Esophagus squamous epithelium (tissue), 5 donors: ENCODE measurements around the gene SERINC3. TPM values are rescaled to one million over a fixed set of nuclear protein-coding genes. Genes with fewer than 3 reads are reported as not detected.
A peak's percentile ranks its signal among the peaks of the same experiment; 100 is the strongest.

ENCODE experiments used
- DNase-seq: peaks from one replicate; lab custom pipeline; 2025; lab: John Stamatoyannopoulos, UW
- H3K27ac ChIP-seq, 4 donors: fragments of 200-600 bp; sonication (generic); one replicate each; pipeline ENCODE4 v1.5.1; 2016 to 2019; ENCODE audit warnings: mild to moderate bottlenecking in 1 of 4
- H3K27me3 ChIP-seq, 4 donors: fragments of 200-600 bp; sonication (generic); 1 replicate in 3 of 4; 2 replicates in 1 of 4; pipeline versions ENCODE4 v1.5.1 to v1.6.0; 2017 to 2021; ENCODE audit warnings: antibody characterized with exemption in 1 of 4
- H3K36me3 ChIP-seq, 3 donors: fragments of 200-600 bp; sonication (generic); one replicate each; pipeline ENCODE4 v1.5.1; 2016 to 2019
- H3K4me1 ChIP-seq, 3 donors: fragments of 200-600 bp; sonication (generic); one replicate each; pipeline ENCODE4 v1.5.1; 2017 to 2019
- H3K4me3 ChIP-seq, 4 donors: fragments of 200-600 bp; sonication (generic); 1 replicate in 3 of 4; 2 replicates in 1 of 4; pipeline ENCODE4 v1.5.1; 2016 to 2019; ENCODE audit warnings: mild to moderate bottlenecking in 2 of 4, moderate library complexity in 1 of 4
- H3K9me3 ChIP-seq, 3 donors: fragments of 200-600 bp; sonication (generic); one replicate each; pipeline ENCODE4 v1.5.1; 2016 to 2019
- POLR2A ChIP-seq, 4 donors: fragments of 450-650 bp; IDR thresholded peaks; one replicate each; pipeline ENCODE4 v1.6.1; 2017; ENCODE audit warnings: antibody characterized with exemption in 4 of 4, mild to moderate bottlenecking in 4 of 4, moderate library complexity in 3 of 4
- WGBS, 2 donors: methylation state at CpG; one replicate each; pipeline ENCODE4 v1.1.5; 2018; 5-methylcytosine and 5-hydroxymethylcytosine counted together
- intact Hi-C: fragments of 100-400 bp; cut with DNase I; formaldehyde crosslinking; loops from one replicate; pipeline ENCODE4 v1.15.0; 2022
- total RNA-seq, 4 donors: library from RNA; depleted of rRNA; stranded (reverse); fragments of >200 nt; gene quantifications; one replicate each; pipeline ENCODE4 v1.1.0, GENCODE V29; 2016
- TF ChIP-seq, protein P1 (sequence below), 6 experiments: fragments of 450-650 bp in 4 of 6; fragments of 200-600 bp in 2 of 6; sonication (generic) in 2 of 6; IDR thresholded peaks; one replicate each; pipeline ENCODE4 v1.5.1; 2016 to 2019; ENCODE audit warnings: antibody characterized with exemption in 6 of 6, mild to moderate bottlenecking in 4 of 6, moderate library complexity in 4 of 6
- donor health status: DM: yes; HTN: yes; CAD: no.

Gene SERINC3
- total RNA-seq, 4 donors from 2014 or later = 41.7 to 83.9 (median 59.4) TPM

DNA sequence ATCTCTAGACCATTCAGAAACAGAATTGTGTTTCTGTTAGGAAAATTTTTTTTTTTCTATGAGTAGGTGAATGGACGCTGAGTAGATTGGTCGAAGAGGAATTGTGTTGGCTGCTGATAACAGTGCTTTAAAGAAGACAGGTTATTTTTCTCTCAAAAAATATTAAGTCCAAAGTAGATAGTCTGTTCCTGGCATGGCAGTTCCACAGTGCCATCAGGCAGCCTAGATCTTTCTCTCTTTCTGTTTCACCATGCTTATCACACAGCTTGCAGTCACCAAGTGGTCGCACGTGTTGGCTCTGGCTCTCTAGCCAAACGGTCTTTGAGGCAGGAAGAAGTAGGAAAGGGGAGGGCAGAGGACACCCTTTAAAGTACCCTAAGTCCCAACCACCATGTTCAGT, 22.4 kb upstream of the SERINC3 start:
- intact Hi-C loops = no loop called here
- peak overlapping the region in 3 of 4 donors; percentile 28 to 62 (median 43) for H3K27ac ChIP-seq
- H3K4me3 ChIP-seq = no peak overlapping the region
- no peaks in the 10 kb centered on the region for H3K36me3 ChIP-seq
- DNase-seq = no peak
- TF ChIP-seq POLR2A (IDR thresholded peaks at IDR 0.05) = no peak
- TF ChIP-seq, protein P1, sequence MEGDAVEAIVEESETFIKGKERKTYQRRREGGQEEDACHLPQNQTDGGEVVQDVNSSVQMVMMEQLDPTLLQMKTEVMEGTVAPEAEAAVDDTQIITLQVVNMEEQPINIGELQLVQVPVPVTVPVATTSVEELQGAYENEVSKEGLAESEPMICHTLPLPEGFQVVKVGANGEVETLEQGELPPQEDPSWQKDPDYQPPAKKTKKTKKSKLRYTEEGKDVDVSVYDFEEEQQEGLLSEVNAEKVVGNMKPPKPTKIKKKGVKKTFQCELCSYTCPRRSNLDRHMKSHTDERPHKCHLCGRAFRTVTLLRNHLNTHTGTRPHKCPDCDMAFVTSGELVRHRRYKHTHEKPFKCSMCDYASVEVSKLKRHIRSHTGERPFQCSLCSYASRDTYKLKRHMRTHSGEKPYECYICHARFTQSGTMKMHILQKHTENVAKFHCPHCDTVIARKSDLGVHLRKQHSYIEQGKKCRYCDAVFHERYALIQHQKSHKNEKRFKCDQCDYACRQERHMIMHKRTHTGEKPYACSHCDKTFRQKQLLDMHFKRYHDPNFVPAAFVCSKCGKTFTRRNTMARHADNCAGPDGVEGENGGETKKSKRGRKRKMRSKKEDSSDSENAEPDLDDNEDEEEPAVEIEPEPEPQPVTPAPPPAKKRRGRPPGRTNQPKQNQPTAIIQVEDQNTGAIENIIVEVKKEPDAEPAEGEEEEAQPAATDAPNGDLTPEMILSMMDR (IDR thresholded peaks at IDR 0.05) = no peak
- H3K27me3 ChIP-seq = no peaks in the 10 kb centered on the region
- H3K9me3 ChIP-seq = no peaks in the 10 kb centered on the region
- WGBS, 2 donors = 70 to 75% methylated on average over 5 of the region's 5 CpGs
- peaks cover 0 to 46% (median 12%) of the 10 kb centered on the region in 3 donors for H3K4me1 ChIP-seq

DNA sequence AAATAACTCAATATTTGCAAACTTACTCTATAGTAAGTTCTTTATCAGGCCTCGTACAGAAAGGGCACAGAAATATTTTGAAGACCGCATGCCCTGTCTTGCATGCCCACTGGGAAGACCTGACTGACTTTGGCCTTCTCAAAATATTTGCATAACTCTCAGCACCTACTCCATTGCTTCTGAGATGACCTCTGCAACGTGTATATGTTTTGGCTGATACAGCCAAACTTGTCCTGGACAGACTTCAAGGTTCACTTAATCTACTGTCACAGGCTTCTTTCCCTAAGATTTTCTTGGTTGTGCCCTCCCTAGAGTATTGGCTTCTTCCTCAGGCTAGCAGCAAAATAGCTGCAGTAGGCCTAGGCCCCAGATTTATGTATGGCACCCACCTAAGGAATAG, 21.5 kb upstream of the SERINC3 start:
- no peak for DNase-seq
- WGBS, 2 donors = 52 to 53% methylated on average over 3 of the region's 3 CpGs

DNA sequence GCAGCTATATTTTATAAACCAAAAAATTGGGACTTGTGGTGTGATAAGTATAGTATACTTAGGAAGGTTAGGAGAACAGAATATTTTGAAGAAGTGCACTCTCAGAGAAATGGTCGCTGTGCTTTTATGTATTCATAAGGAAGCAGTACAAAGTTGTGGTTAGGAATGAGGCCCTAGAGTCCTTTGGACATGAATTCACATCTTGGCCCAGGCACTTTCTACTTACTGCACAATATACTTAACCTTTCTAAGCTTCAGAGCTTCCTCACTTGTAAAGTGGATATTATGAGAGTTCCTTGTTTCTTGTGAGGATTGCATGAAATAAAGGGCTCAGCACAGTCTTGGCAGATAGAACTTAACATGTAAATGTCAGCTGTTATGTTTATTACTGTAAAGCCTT, 21.0 kb upstream of the SERINC3 start:
- no peak for DNase-seq
- TF ChIP-seq, protein P1 (IDR thresholded peaks at IDR 0.05) = no peak
- TF ChIP-seq POLR2A (IDR thresholded peaks at IDR 0.05) = no peak
- Histone ChIP-seq H3K36me3 (no peaks in the 10 kb centered on the region), H3K9me3 (no peaks in the 10 kb centered on the region), H3K27ac (peak overlapping the region in 2 of 4 donors; percentile 51 to 62), H3K4me1 (peaks cover 0 to 44% (median 7%) of the 10 kb centered on the region in 3 donors), H3K27me3 (no peaks in the 10 kb centered on the region), H3K4me3 (no peak overlapping the region)
- WGBS, 2 donors = 53 to 61% methylated on average over 1 of the region's 1 CpG
- intact Hi-C loops = no loop called here

More for the DNA sequence above, 21.5 kb upstream of the SERINC3 start:
- no peak for TF ChIP-seq POLR2A (IDR thresholded peaks at IDR 0.05)
- TF ChIP-seq, protein P1 (IDR thresholded peaks at IDR 0.05) = no peak
- Histone ChIP-seq H3K4me1 (peaks cover 0 to 49% (median 12%) of the 10 kb centered on the region in 3 donors), H3K36me3 (no peaks in the 10 kb centered on the region), H3K27me3 (no peaks in the 10 kb centered on the region), H3K9me3 (no peaks in the 10 kb centered on the region), H3K27ac (peak overlapping the region in 3 of 4 donors; percentile 43 to 62 (median 45)), H3K4me3 (no peak overlapping the region)
- intact Hi-C loops = no loop called here

DNA sequence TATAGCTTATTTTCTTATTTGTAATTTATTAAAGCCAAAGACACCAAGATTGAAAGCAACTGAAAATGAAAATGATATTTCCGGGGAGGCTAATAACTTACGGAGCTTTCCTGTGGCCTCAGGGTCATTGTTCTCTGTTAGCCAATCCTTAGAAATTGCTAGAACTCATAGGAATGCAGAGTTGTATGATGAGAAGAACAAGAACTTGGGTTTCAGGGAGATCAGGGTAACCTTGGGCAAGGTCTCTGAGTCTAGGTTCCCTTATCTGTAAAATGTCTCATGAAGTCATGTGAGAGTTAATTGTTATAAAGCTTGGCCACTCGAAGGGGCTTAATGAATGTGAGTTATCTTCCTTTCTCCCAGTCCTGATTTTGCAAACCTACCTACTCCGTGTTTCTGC, 20.1 kb upstream of the SERINC3 start:
- H3K36me3 ChIP-seq = no peaks in the 10 kb centered on the region
- DNase-seq = no peak
- H3K27me3 ChIP-seq = no peaks in the 10 kb centered on the region
- TF ChIP-seq, protein P1 (IDR thresholded peaks at IDR 0.05) = no peak
- TF ChIP-seq POLR2A (IDR thresholded peaks at IDR 0.05) = no peak
- peak overlapping the region in 3 of 4 donors; percentile 22 to 62 (median 55) for H3K27ac ChIP-seq
- peaks cover 0 to 38% (median 6%) of the 10 kb centered on the region in 3 donors for H3K4me1 ChIP-seq
- peak overlapping the region in 1 of 4 donors; percentile 22 for H3K4me3 ChIP-seq
- 42 to 48% methylated on average over 4 of the region's 4 CpGs for whole genome bisulfite sequencing, 2 donors
- H3K9me3 ChIP-seq = no peaks in the 10 kb centered on the region
- intact Hi-C loops = no loop called here

DNA sequence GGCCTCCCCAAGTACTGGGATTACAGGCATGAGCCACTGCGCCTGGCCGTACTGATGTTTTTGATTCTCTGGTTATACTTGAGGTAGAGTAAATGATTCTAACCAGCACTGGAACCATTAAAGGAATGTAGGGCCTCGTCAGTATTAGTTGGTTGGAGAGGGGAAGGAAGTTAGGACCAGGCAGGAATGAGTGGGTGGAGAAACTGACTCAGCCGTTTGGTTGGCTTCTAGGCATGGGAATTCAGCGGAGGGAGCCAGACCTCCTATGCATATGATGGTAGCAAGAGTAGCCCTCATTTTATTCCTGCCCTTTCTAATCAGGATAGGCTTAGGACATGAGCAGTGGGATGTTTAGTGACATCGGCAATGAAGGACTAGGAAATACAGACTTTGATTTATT, 19.0 kb upstream of the SERINC3 start:
- H3K9me3 ChIP-seq = no peaks in the 10 kb centered on the region
- H3K4me3 ChIP-seq = no peak overlapping the region
- WGBS, 2 donors = 55 to 63% methylated on average over 4 to 5 of the region's 6 CpGs
- H3K4me1 ChIP-seq = peaks cover 0 to 45% (median 6%) of the 10 kb centered on the region in 3 donors
- TF ChIP-seq, protein P1 (IDR thresholded peaks at IDR 0.05) = no peak
- TF ChIP-seq POLR2A (IDR thresholded peaks at IDR 0.05) = no peak
- DNase-seq = no peak
- H3K27ac ChIP-seq = peak overlapping the region in 3 of 4 donors; percentile 14 to 55 (median 30)
- H3K27me3 ChIP-seq = no peaks in the 10 kb centered on the region
- H3K36me3 ChIP-seq = no peaks in the 10 kb centered on the region
- intact Hi-C loops = no loop called here
